Camera-type eye (tissue), 1 donor: ENCODE data around the gene PTPN3. TPM values are rescaled to one million over a fixed set of nuclear protein-coding genes. Genes with fewer than 3 reads are reported as not detected.

Experiments used
- total RNA-seq: library from RNA; depleted of rRNA; stranded (reverse); fragments of >200 nt; gene quantifications from one replicate; pipeline ENCODE4 v1.2.3, GENCODE V29; 2014

The PTPN3 gene
- total RNA-seq = 5.6 TPM

DNA sequence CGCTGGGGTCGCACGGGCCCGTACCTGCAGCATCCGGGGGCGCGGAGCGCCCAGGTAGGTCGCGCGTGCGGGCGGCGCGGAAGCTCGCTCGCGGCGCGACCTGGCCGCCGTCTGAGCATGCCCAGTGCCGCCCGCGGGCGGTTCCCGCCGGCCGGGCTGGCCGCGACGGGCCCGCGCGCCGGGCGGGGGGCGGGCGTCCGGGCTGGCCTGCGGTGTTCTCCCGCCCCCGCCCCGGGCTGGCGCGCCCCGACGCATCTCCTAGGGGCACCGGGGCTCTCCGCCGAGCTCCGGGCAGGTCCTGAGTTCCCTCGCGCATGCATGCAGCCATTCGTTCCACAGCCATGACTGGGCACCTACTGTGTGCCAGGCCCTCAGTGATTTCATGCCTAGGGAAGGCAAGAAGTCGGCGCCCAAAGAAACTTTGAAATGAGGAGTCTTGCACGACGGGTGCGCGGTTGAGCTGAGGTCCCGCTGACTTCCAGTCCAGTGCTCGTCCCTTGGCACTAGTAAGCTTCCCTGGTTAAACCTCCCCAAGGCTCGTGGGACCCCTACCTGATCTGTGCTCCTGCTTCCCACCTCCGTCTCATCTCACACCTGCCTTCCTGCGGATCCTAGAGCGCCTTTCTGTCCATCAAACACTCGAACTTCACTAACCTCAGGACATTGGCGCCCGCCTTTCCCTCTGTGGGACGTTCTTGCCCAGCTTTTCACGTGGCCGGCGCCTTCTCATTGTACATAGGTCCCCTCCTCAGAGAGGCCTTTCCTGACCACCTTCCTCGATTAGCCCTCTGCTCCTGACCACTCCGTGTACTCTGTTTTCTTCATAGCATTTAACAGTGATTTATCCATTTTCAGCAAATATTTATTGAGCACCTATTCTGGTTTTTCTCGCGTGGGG is at the start of gene PTPN3:
PTPN3 (minus strand) TSS at position 113 of the 898 bp plus-strand sequence. CDS start 34,873 bp downstream, outside the sequence.

Other genes starting within 250 kb of the PTPN3 start
- gene EPB41L4B, start 177.2 kb downstream of the PTPN3 start, total RNA-seq = 8.9 TPM